ENCODE data around the gene ZDHHC14.
"Not testable (repeated sequence)": the region's sequence is repeated elsewhere in the genome, so short reads cannot be mapped to it uniquely, and the experiment has no call there.

ZDHHC14 gene

DNA sequence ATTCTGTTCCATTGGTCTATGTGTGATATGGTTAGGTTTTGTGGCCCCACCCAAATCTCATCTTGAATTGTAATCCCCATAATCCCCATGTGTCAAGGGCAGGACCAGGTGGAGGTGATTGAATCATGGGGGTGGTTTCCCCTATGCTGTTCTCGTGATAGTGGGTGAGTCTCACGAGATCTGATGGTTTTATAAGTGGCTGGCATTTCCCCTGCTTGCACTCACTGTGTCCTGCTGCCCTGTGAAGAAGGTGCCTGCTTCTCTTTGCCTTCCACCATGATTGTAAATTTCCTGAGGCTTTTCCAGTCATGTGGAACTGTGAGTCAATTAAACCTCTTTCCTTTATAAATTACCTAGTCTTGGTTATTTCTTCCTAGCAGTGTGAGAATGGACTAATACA lies 197.5 kb downstream of the ZDHHC14 start:
- H3K9me2 ChIP-seq (replicated peaks; ENCODE audit: control insufficient read depth, low read length); H3K27ac ChIP-seq (ENCODE audit: low read depth, low read length); H3K36me3 ChIP-seq (ENCODE audit: control insufficient read depth, low read length); H3K79me2 ChIP-seq (ENCODE audit: control insufficient read depth, low read length); H4K20me1 ChIP-seq (ENCODE audit: control insufficient read depth, insufficient read depth, low read depth, low read length); H3F3A ChIP-seq (ENCODE audit: control insufficient read depth, insufficient read depth); H3K4me2 ChIP-seq (ENCODE audit: low read length); H3K4me3 ChIP-seq (ENCODE audit: low read length); H3K27me3 ChIP-seq (ENCODE audit: control insufficient read depth, low read length): not testable (repeated sequence)
- Histone ChIP-seq H3K4me1 (ENCODE audit: control insufficient read depth, low read length) (peaks cover 22% of the 10 kb centered on the region), H3K9me3 (ENCODE audit: control insufficient read depth, insufficient read depth, low read length) (peaks cover 12% of the 10 kb centered on the region)

GRCh38 chr6:157579467-157580031 lies 198.6 kb downstream of the ZDHHC14 start:
- Histone ChIP-seq H4K20me1 (ENCODE audit: control insufficient read depth, insufficient read depth, low read depth, low read length) (no peaks in the 10 kb centered on the region), H3K4me1 (ENCODE audit: control insufficient read depth, low read length) (peaks cover 22% of the 10 kb centered on the region), H3F3A (ENCODE audit: control insufficient read depth, insufficient read depth) (peaks cover 5% of the 10 kb centered on the region), H3K4me3 (ENCODE audit: low read length) (no peak overlapping the region), H3K79me2 (ENCODE audit: control insufficient read depth, low read length) (no peaks in the 10 kb centered on the region), H3K27me3 (ENCODE audit: control insufficient read depth, low read length) (no peaks in the 10 kb centered on the region), H3K9me3 (ENCODE audit: control insufficient read depth, insufficient read depth, low read length) (peaks cover 12% of the 10 kb centered on the region), H3K36me3 (ENCODE audit: control insufficient read depth, low read length) (no peaks in the 10 kb centered on the region), H3K9me2 (replicated peaks; ENCODE audit: control insufficient read depth, low read length) (no peaks in the 10 kb centered on the region), H3K27ac (ENCODE audit: low read depth, low read length) (no peak overlapping the region), H3K4me2 (ENCODE audit: low read length) (no peak overlapping the region)
- TF ChIP-seq CTCF (IDR thresholded peaks at IDR 0.05; ENCODE audit: low read depth, low read length, poor library complexity, severe bottlenecking) = no peak
- TF ChIP-seq EZH2phosphoT487 (IDR thresholded peaks at IDR 0.05; ENCODE audit: borderline replicate concordance, low read length) = no peak

DNA sequence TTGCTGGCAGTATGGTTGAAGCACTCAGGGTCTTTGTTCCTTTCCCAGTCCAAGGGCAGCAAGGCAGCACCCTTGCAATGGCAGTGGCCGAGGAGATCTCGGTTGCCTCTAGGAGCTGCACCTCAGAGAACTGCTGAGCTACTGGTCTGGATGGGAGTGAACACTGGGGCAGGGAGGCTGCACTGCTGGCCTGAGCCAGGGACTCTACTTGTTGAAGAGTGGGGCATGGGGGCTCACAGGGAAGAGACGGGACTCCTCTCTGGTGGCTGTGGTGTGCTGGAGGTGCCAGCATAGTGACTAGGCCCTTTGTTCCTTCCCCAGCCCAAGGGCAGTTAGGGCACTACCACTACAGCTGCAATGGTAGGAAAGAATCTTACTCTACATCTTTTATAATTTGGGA lies 203.0 kb downstream of the ZDHHC14 start:
- no peak overlapping the region for H3K4me2 ChIP-seq (ENCODE audit: low read length)
- TF ChIP-seq EZH2phosphoT487 (IDR thresholded peaks at IDR 0.05; ENCODE audit: borderline replicate concordance, low read length) (no peak), CTCF (IDR thresholded peaks at IDR 0.05; ENCODE audit: low read depth, low read length, poor library complexity, severe bottlenecking) (no peak)
- H3F3A ChIP-seq (ENCODE audit: control insufficient read depth, insufficient read depth) = no peaks in the 10 kb centered on the region
- H3K9me2 ChIP-seq (replicated peaks; ENCODE audit: control insufficient read depth, low read length) = no peaks in the 10 kb centered on the region
- H3K36me3 ChIP-seq (ENCODE audit: control insufficient read depth, low read length) = no peaks in the 10 kb centered on the region
- no peaks in the 10 kb centered on the region for H3K79me2 ChIP-seq (ENCODE audit: control insufficient read depth, low read length)
- no peaks in the 10 kb centered on the region for H3K27me3 ChIP-seq (ENCODE audit: control insufficient read depth, low read length)
- H4K20me1 ChIP-seq (ENCODE audit: control insufficient read depth, insufficient read depth, low read depth, low read length) = no peaks in the 10 kb centered on the region
- H3K27ac ChIP-seq (ENCODE audit: low read depth, low read length) = no peak overlapping the region
- H3K4me1 ChIP-seq (ENCODE audit: control insufficient read depth, low read length) = no peaks in the 10 kb centered on the region
- no peak overlapping the region for H3K4me3 ChIP-seq (ENCODE audit: low read length)
- peaks cover 11% of the 10 kb centered on the region; the same call in 1 of the 2 replicates for H3K9me3 ChIP-seq (ENCODE audit: control insufficient read depth, insufficient read depth, low read length)

GRCh38 chr6:157585274-157586087 lies 204.5 kb downstream of the ZDHHC14 start:
- Histone ChIP-seq H3K9me2 (replicated peaks; ENCODE audit: control insufficient read depth, low read length) (no peaks in the 10 kb centered on the region), H3K4me2 (ENCODE audit: low read length) (no peak overlapping the region), H3K4me3 (ENCODE audit: low read length) (no peak overlapping the region), H3K36me3 (ENCODE audit: control insufficient read depth, low read length) (no peaks in the 10 kb centered on the region), H3K27ac (ENCODE audit: low read depth, low read length) (no peak overlapping the region), H4K20me1 (ENCODE audit: control insufficient read depth, insufficient read depth, low read depth, low read length) (no peaks in the 10 kb centered on the region), H3K79me2 (ENCODE audit: control insufficient read depth, low read length) (no peaks in the 10 kb centered on the region), H3K9me3 (ENCODE audit: control insufficient read depth, insufficient read depth, low read length) (peaks cover 20% of the 10 kb centered on the region), H3F3A (ENCODE audit: control insufficient read depth, insufficient read depth) (no peaks in the 10 kb centered on the region), H3K4me1 (ENCODE audit: control insufficient read depth, low read length) (no peaks in the 10 kb centered on the region), H3K27me3 (ENCODE audit: control insufficient read depth, low read length) (no peaks in the 10 kb centered on the region)
- no peak for TF ChIP-seq EZH2phosphoT487 (IDR thresholded peaks at IDR 0.05; ENCODE audit: borderline replicate concordance, low read length)
- TF ChIP-seq CTCF (IDR thresholded peaks at IDR 0.05; ENCODE audit: low read depth, low read length, poor library complexity, severe bottlenecking) = no peak
